Measurements from ENCODE around the gene CD40. TPM values are rescaled to one million over a fixed set of nuclear protein-coding genes. Genes with fewer than 3 reads are reported as not detected.
"Not testable (repeated sequence)": the region's sequence is repeated elsewhere in the genome, so short reads cannot be mapped to it uniquely, and the experiment has no call there.

Gene CD40
- total RNA-seq = 9.1 and 12.7 TPM in 2 replicates

- peak; percentile 43 for DNase-seq (ENCODE audit: low read depth, low spot score)
These were observed at the start of gene CD40 for GRCh38 chr20:46117704-46118467. Gene CD40, plus strand, starts transcription at chr20:46118314. Its CDS starts 30 bp downstream, at chr20:46118344.

- DNase-seq (ENCODE audit: low read depth, low spot score) = no peak
These were observed 47.8 kb upstream of the CD40 start for GRCh38 chr20:46070215-46070900.

DNA sequence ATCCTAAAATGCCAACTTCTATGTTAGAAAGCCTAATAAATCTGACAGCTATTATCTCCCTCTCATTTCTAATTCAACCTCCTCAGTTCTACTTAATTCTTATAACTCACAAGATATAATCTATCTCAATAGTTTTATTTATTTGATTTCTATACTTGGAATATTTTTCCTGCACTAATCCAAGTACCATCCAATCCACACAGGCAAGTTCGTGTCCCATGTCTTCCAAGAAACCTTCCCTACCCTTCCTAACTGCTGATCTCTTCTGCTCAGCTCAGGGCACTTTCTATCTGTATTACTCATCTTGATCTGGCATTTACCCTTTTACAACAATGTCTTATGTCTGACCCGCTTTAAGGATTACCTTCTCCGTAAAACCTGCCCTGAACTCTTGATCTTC lies 46.5 kb upstream of the CD40 start:
- no peak for DNase-seq (ENCODE audit: low read depth, low spot score)

- no peak for DNase-seq (ENCODE audit: low read depth, low spot score)
These were observed 45.1 kb upstream of the CD40 start for GRCh38 chr20:46073024-46073423.

DNA sequence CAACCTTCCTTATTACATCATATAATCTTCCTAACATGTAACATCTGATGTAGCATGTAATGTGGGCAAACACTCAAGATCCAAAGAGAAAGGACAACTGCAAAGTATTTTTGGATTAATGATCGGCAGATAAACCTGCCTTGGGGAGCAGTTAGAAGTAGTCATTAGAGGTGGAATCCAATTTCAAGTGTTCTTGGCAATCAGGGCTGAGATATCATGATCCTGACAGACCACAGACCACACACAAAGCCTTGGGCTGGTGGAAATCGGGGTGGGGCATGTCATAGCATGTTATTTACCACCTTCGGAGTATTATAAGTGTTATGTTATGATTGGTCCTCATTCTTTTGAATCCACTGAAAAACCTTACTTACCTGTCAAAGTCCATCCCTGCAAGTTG lies 44.7 kb upstream of the CD40 start:
- no peak for DNase-seq (ENCODE audit: low read depth, low spot score)

GRCh38 chr20:46074006-46074405 lies 44.1 kb upstream of the CD40 start:
- no peak for DNase-seq (ENCODE audit: low read depth, low spot score)

GRCh38 chr20:46076806-46077205 lies 41.3 kb upstream of the CD40 start:
- no peak for DNase-seq (ENCODE audit: low read depth, low spot score)

- DNase-seq (ENCODE audit: low read depth, low spot score) = no peak
These were observed 40.3 kb upstream of the CD40 start for GRCh38 chr20:46077642-46078305.

DNA sequence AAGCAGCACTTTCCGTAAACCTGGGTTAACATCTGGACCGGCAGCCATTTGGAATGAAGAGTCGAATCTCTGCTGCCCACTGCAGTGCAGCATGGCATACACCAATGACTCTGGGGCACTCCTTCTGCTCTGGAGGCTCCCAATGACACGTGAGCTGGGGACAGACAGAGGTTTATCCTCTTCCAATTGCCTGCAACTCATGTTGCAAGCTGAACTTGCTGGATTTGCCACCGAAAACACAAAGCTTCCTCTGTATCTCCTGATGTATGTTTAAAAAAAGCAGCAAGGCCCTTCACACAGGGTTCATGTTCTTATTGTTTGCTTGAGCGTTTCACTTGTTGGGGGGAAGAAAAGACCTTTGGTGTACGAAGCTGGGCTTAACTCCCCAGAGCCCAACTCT lies 39.2 kb upstream of the CD40 start:
- no peak for DNase-seq (ENCODE audit: low read depth, low spot score)

DNA sequence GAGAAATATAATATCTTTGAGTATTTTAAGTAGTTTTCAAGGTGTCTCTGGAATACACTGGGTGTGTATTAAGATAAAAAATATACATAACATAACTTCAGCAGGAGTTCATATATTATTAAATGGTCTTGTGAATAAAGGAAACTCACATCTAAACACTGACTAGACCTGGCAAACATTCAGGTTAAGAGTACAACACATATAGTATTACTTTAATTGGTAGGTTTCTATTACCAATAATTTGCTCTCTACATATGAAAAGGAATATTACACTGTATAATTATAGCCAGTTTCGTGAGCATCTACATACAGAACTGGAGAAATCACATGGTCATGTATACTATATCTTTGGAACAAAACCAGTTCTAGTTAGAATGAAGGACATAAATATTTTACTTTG lies 37.0 kb upstream of the CD40 start:
- no peak for DNase-seq (ENCODE audit: low read depth, low spot score)

GRCh38 chr20:46083101-46083500 lies 35.0 kb upstream of the CD40 start:
- no peak for DNase-seq (ENCODE audit: low read depth, low spot score)

GRCh38 chr20:46083531-46084061 lies 34.5 kb upstream of the CD40 start:
- no peak for DNase-seq (ENCODE audit: low read depth, low spot score)

DNA sequence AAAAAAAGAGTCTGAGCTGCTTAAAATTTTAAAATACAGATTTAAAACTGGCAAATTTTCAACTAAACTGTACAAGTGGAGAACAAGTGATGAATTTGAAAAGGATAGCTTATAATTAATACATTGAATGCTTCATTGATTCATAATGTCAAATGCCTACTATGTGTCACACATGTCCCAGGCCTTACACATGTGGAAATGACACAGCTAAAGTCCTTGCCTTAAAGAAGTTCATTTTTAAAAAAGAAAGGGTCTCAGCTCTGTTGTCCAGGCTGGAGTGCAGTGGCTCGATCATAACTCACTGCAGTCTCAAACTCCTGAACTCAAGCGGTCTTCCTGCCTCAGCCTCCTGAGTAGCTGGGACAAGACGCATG lies 33.3 kb upstream of the CD40 start:
- no peak for DNase-seq (ENCODE audit: low read depth, low spot score)

DNA sequence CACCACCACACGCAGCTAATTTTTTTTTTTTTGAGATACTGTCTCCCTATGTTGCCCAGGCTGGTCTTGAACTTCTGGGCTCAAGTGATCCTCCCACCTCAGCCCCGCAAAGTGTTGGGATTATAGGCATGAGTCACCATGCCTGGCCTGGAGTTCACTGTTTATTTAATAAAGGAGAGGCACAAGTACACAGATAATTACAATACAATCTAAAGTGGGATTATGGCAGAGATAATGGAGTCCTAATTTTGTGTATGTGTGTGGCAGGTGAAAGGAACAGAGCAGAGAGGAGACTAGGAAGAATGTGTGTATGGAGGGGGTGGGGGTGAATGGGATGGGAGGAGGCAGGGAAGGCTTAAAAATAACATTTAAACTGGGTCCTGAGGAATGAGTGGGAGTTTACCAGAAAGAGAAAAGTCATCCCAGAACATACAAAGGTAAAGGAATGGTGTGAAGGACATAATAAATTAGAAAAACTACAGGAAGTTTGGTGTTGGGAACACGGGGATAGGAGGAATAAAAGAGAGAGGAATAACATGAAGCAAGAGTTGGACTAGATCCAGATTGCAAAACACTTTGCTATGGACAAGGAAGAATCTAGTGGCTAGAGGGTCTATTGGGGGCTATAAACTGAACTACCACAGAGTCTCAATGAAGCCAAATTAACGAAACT lies 32.8 kb upstream of the CD40 start:
- no peak for DNase-seq (ENCODE audit: low read depth, low spot score)

DNA sequence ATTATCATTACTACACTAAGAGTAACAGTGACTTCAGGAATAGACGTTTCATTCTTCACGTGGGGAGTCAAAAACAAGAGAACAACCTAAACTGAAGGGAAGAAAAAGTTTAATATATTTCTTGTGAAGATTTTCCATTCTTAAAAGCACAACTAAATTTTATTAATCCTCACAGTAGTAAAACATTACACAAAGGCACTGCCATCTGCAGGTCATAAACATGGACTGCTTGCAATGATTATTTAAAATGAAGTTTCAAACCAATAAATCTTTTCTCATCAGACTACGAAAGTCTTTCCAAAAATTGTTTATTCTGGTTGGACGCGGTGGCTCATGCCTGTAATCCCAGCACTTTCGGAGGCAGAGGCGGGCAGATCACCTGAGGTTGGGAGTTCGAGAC lies 31.0 kb upstream of the CD40 start:
- no peak for DNase-seq (ENCODE audit: low read depth, low spot score)

DNA sequence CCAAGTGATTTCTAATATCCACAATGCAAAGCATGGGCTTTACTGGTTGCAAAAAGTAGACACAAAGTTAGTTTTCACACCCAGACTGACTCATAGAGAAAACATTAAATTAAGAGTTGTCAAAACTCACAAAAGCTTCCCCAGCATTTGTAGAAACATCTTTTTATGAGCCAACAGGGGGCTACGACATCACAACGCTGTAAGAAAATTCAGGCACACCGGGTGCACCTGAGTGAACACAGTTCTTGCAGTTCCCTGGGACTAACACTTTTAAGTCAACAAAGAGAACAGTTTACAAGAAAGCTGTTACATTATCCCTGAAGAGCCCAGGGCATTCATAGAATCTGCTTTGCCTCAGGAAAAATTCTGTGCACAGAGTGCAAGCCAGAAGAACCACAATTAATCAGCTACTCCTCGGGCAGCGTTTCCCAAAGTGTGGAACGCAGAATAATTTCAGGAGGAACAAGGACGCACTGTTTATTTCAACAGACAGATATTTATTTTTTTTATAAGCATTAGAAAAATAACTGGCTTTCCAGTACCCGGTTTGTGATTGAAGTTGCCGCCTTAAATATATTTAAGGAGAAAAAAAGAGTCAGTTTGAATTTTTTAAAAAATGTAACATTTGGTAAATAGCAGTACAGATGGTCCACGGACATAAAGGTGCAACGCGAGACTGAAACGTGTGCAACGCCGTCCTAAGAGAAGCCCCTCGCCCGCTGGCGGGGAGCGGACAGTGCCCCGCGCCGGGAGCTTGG lies 29.5 kb upstream of the CD40 start:
- DNase-seq (ENCODE audit: low read depth, low spot score) = no peak

DNA sequence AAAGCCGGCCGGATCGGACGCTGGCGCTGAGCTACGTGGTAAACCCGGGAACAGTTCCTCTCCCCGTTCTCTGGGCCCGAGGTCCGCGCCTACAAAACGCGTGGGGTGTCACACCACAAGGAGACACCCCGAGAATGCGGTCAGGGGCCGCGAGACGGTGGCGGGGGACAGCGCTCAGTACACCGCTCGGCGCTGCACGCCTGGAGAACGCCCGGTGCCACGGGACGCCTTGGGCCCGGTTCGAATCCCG lies 29.0 kb upstream of the CD40 start:
- no peak for DNase-seq (ENCODE audit: low read depth, low spot score)

- peak; percentile 87 for DNase-seq (ENCODE audit: low read depth, low spot score)
These were observed 28.4 kb upstream of the CD40 start, which contains the start of gene NCOA5 for GRCh38 chr20:46089417-46090388. Gene NCOA5, minus strand, starts transcription at chr20:46089962. Its CDS starts 10,538 bp downstream, at chr20:46079424.

DNA sequence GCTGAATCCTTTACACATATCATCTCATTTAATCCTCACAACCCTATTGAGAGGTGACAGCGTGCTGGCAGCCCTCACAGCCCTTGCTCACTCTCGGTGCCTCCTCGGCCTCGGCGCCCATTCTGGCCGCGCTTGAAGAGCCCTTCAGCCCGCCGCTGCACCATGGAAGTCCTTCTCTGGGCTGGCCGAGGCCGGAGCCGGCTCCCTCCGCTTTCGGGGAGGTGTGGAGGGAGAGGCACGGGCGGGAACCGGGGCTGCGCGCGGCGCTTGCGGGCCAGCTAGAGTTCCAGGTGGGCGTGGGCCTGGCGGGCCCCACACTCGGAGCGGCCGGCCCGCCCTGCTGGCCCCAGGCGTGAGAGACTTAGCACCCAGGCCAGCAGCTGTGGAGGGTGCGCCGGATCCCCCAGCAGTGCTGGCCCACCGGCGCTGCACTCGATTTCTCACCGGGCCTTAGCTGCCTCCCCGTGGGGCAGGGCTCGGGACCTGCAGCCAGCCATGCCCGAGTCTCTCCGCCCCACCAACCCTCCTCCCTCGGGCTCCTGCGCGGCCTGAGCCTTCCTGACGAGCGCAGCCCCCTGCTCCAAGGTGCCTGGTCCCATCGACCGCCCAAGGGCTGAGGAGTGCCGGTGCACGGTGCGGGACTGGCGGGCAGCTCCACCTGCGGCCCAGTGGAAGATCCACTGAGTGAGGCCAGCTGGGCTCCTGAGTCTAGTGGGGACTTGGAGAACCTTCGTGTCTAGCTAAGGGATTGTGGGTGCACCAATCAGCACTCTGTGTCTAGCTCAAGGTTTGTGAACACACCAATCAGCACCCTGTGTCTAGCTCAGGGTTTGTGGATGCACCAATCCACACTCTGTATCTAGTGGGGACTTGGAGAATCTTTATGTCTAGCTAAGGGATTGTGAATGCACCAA lies 26.2 kb upstream of the CD40 start:
- DNase-seq (ENCODE audit: low read depth, low spot score) = not testable (repeated sequence)

Measured in pulmonary artery endothelial cell (primary cell).